ENCODE measurements around the gene NFAT5.
A peak's percentile ranks its signal among the peaks of the same experiment; 100 is the strongest.
"Not testable (repeated sequence)": the region's sequence is repeated elsewhere in the genome, so short reads cannot be mapped to it uniquely, and the experiment has no call there.

Gene NFAT5

GRCh38 chr16:69566240-69566980 lies 644 bp downstream of the NFAT5 start:
- Mint-ChIP-seq H3K36me3 (peaks cover 3% of the 10 kb centered on the region), H3K4me1 (ENCODE audit: low read depth) (peaks cover 50% of the 10 kb centered on the region), H3K27me3 (no peaks in the 10 kb centered on the region), H3K27ac (peak overlapping the region; percentile 98), H3K4me3 (peak overlapping the region; percentile 100), H3K9me3 (ENCODE audit: low read depth) (no peaks in the 10 kb centered on the region)

DNA sequence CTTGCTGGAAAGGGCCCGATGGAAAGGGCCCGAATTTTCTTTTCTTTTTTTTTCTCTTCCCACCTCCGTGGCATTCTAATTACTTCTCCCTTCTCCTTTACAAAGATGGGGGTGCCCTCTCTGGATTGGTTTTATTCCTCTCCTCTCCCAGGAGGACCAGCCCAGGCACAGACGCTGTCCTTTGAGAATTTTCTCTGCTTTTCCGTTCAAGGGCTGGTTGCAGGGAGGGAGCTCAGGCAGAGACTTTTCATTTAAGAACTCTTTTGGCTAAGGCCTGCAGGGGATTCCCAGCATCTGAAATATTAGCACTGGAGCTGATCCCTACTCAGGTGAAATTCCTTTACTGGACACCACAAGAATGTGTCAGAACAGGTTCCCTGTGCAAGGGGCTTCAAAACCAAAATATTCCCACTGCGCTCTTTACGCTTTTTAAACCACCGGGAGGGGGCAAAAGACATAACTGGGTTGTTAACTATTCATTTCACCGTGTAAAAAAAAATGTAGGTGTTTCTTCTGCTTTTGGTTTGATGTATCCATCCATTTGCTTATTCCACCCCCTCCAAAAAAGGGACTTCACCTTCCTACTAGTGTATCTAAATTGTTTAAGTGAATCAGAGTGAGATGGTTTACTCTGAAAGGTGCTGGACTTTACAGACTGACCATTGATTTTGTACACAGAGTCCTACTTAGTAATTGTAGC lies 1.4 kb downstream of the NFAT5 start:
- Mint-ChIP-seq H3K4me1 (ENCODE audit: low read depth) (peaks cover 47% of the 10 kb centered on the region), H3K36me3 (peaks cover 3% of the 10 kb centered on the region)

DNA sequence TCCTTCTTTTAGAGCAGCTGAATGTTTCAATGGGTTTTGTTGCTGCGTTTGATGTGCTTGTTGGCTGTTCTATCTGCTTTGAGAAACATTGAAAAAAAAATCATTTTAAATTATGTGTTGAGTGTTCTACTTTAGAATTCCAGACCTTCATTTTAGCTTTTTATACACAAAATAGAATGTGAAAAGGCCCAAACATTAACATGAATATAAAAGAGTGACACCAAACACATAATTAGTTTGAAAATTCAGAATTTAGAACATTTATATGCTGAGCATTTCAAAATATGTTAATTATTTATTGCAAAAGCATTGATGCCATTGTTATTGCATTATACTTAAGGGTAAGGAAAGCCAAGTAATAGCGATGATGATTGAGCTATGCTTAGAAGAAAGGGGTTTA lies 2.9 kb downstream of the NFAT5 start:
- H3K27me3 Mint-ChIP-seq: no peaks in the 10 kb centered on the region
- no peaks in the 10 kb centered on the region for H3K9me3 Mint-ChIP-seq (ENCODE audit: low read depth)
- peaks cover 3% of the 10 kb centered on the region for H3K36me3 Mint-ChIP-seq
- H3K27ac Mint-ChIP-seq: peak overlapping the region; percentile 46
- peak overlapping the region; percentile 100 for H3K4me3 Mint-ChIP-seq
- H3K4me1 Mint-ChIP-seq (ENCODE audit: low read depth): peaks cover 37% of the 10 kb centered on the region

More for the DNA sequence above, 1.4 kb downstream of the NFAT5 start:
- H3K27me3 Mint-ChIP-seq: no peaks in the 10 kb centered on the region
- no peaks in the 10 kb centered on the region for H3K9me3 Mint-ChIP-seq (ENCODE audit: low read depth)
- H3K4me3 Mint-ChIP-seq: peak overlapping the region; percentile 100
- H3K27ac Mint-ChIP-seq: peak overlapping the region; percentile 98

GRCh38 chr16:69578771-69579170 lies 13.0 kb downstream of the NFAT5 start:
- peaks cover 33% of the 10 kb centered on the region for H3K4me1 Mint-ChIP-seq (ENCODE audit: low read depth)
- not testable (repeated sequence) for H3K36me3 Mint-ChIP-seq; H3K9me3 Mint-ChIP-seq (ENCODE audit: low read depth); H3K4me3 Mint-ChIP-seq; H3K27me3 Mint-ChIP-seq; H3K27ac Mint-ChIP-seq

GRCh38 chr16:69579783-69580481 lies 14.2 kb downstream of the NFAT5 start:
- H3K27ac Mint-ChIP-seq: peak overlapping the region; percentile 41
- H3K36me3 Mint-ChIP-seq: peaks cover 5% of the 10 kb centered on the region

DNA sequence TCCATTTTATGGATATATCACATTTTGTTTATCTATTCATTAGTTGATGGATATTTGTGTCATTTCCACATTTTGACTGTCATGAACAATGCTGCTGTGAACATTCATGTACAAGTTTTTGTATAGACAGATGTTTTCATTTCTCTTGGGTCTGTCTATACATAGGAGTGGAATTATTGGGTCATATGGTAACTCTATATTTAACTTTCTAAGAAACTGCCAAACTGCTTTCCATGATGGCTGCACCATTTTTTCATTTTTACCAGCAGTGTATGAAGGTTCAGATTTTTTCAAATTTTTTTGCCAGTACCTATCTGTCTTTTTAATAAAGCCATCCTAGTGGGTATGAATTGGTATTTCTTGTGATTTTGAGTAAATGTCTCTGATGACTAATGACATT lies 15.5 kb downstream of the NFAT5 start:
- Mint-ChIP-seq H3K4me1 (ENCODE audit: low read depth) (peaks cover 39% of the 10 kb centered on the region), H3K36me3 (peaks cover 10% of the 10 kb centered on the region), H3K4me3 (peak overlapping the region; percentile 47), H3K27me3 (no peaks in the 10 kb centered on the region), H3K9me3 (ENCODE audit: low read depth) (no peaks in the 10 kb centered on the region), H3K27ac (peak overlapping the region; percentile 87)

More at GRCh38 chr16:69579783-69580481, 14.2 kb downstream of the NFAT5 start:
- Mint-ChIP-seq H3K4me1 (ENCODE audit: low read depth) (peaks cover 31% of the 10 kb centered on the region), H3K9me3 (ENCODE audit: low read depth) (no peaks in the 10 kb centered on the region), H3K4me3 (no peak overlapping the region), H3K27me3 (no peaks in the 10 kb centered on the region)

- H3K4me3 Mint-ChIP-seq; H3K27me3 Mint-ChIP-seq; H3K27ac Mint-ChIP-seq; H3K9me3 Mint-ChIP-seq (ENCODE audit: low read depth): not testable (repeated sequence)
- Mint-ChIP-seq H3K36me3 (peaks cover 12% of the 10 kb centered on the region), H3K4me1 (ENCODE audit: low read depth) (peaks cover 39% of the 10 kb centered on the region)
Measured at GRCh38 chr16:69584493-69584892, 18.7 kb downstream of the NFAT5 start.

DNA sequence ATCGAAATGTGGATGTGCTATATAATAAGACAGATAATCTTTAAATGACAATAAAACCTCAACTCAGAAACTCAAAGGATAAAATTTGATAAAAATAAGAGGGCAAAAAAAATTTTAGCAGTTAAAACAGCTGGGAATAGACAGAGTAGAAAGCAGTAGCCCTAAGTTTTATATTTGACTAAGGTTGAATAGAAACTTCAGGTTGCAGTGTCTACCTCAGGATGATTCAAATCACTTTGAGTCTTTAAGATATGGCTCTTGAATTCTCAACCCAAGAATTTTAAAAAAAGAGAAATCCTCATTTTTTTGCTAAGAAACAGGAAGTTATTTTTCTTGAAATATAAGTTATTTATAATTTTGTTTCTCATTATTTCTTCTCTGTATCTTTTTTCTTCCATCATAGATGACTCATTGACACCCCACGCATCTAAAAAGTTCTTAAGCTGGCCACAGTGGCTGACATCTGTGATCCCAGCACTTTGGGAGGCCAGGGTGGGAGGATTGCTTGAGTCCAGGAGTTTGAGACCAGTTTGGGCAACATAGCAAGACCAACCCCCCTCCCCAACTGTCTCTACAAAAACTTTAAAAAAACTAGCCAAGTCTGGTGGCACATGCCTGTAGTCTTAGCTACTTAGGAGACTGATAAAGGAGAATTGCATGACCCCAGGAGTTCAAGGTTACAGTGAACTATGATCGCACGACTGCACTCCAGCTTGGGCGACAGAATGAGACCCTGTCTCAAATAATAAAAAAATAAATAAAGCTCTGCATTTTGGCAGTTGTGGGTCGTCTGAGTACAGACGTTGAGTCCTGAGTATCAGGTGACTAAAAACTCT lies 23.9 kb downstream of the NFAT5 start:
- Mint-ChIP-seq H3K9me3 (ENCODE audit: low read depth) (no peaks in the 10 kb centered on the region), H3K36me3 (peaks cover 15% of the 10 kb centered on the region), H3K4me1 (ENCODE audit: low read depth) (peaks cover 47% of the 10 kb centered on the region), H3K4me3 (no peak overlapping the region), H3K27me3 (no peaks in the 10 kb centered on the region), H3K27ac (peak overlapping the region; percentile 73)

DNA sequence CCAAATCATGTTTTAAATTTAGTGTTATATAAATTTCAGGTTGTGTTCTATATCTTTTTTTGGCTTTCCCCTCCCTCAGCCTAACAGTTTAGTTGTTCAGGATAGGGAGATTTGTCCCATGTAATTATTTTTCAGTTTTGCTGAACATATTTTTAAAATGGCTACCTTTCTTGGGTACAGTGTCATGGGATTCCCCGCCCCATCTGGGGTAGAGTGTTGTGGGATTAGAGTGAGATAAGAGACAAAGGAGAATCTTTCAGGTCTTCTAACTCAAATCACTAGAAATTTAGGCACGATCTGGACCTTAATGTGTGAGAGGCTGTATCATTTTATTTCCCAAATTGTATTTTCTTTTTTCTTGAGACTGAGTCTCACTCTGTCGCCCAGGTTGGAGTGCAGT lies 24.8 kb downstream of the NFAT5 start:
- Mint-ChIP-seq H3K36me3 (peaks cover 11% of the 10 kb centered on the region), H3K9me3 (ENCODE audit: low read depth) (no peaks in the 10 kb centered on the region), H3K27ac (no peak overlapping the region), H3K27me3 (no peaks in the 10 kb centered on the region), H3K4me1 (ENCODE audit: low read depth) (peaks cover 52% of the 10 kb centered on the region), H3K4me3 (no peak overlapping the region)

GRCh38 chr16:69593751-69594255 lies 28.0 kb downstream of the NFAT5 start:
- no peaks in the 10 kb centered on the region for H3K9me3 Mint-ChIP-seq (ENCODE audit: low read depth)
- H3K27ac Mint-ChIP-seq: no peak overlapping the region
- H3K36me3 Mint-ChIP-seq: peaks cover 7% of the 10 kb centered on the region
- H3K4me3 Mint-ChIP-seq: no peak overlapping the region
- H3K4me1 Mint-ChIP-seq (ENCODE audit: low read depth): peaks cover 54% of the 10 kb centered on the region
- H3K27me3 Mint-ChIP-seq: no peaks in the 10 kb centered on the region

DNA sequence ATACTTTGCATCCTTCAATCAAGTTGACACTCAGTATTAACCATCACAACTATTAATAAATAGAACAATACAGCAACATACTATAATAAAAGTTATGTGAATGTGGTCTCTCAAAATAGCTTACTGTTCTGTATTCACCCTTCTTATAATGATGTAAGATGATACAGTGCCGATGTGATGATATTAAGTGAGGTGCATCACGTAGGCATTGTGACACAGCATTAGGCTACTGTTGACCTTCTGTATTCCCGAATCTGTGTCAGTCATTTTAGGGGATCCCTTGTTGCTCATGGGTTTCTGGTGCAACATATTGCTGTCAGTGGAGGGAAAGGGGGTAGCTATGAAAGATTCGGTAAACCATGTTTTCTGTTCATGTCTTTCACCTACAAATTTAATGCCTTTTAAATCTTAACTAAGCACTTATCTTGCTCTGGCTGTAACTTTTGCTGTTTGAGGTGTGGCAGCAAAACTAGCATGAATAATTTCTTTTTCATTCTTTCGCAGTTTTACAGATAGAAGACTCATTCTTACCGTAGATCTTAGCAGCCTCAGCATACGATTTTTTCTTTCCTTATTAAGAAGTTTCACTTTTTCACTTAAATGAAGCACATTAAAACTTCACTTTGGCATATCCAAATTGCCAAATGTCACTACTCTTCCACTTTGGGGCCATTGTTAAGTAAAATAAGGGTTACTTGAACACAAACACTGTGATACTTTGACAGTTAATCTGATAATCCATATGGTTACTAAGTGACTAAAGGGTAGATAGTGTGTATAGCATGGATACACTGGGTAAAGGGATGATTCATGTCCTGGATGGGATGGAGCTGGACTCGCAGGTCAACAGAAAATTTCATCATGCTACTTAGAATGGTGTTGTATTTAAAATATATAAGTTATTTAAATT lies 29.6 kb downstream of the NFAT5 start:
- Mint-ChIP-seq H3K4me1 (ENCODE audit: low read depth) (peaks cover 56% of the 10 kb centered on the region), H3K36me3 (peaks cover 12% of the 10 kb centered on the region), H3K27ac (peak overlapping the region; percentile 47)

DNA sequence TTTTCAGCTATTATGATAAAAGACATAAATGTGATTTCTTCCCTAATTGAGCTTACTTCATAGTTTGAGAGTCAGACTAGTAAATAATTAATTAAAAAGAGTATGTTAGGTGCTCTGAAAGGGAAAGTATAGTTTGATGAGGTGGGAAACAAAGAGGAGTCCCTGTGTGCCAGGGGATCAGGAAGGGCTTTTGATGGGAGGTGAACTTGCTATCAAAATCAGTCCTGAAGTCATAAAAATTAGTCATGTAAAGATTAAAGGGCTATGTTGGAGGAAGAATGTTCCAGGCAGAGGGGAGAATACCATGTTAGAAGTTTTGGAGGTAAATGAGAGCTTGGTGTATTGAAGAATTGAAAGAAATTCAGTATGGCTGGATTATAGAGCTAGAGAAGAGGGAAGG lies 31.0 kb downstream of the NFAT5 start:
- Mint-ChIP-seq H3K36me3 (peaks cover 13% of the 10 kb centered on the region), H3K4me1 (ENCODE audit: low read depth) (peaks cover 50% of the 10 kb centered on the region), H3K27ac (no peak overlapping the region), H3K27me3 (no peaks in the 10 kb centered on the region), H3K9me3 (ENCODE audit: low read depth) (no peaks in the 10 kb centered on the region), H3K4me3 (no peak overlapping the region)

More for the DNA sequence above, 29.6 kb downstream of the NFAT5 start:
- H3K4me3 Mint-ChIP-seq: no peak overlapping the region
- H3K27me3 Mint-ChIP-seq: no peaks in the 10 kb centered on the region
- no peaks in the 10 kb centered on the region for H3K9me3 Mint-ChIP-seq (ENCODE audit: low read depth)

- H3K27ac Mint-ChIP-seq: no peak overlapping the region
- no peaks in the 10 kb centered on the region for H3K27me3 Mint-ChIP-seq
- no peak overlapping the region for H3K4me3 Mint-ChIP-seq
- H3K9me3 Mint-ChIP-seq (ENCODE audit: low read depth): no peaks in the 10 kb centered on the region
- H3K4me1 Mint-ChIP-seq (ENCODE audit: low read depth): peaks cover 50% of the 10 kb centered on the region
- H3K36me3 Mint-ChIP-seq: peaks cover 13% of the 10 kb centered on the region
Measured at GRCh38 chr16:69598045-69598444, 32.3 kb downstream of the NFAT5 start.
